K562 (cell line): ENCODE data around the gene CCDC82. TPM values are rescaled to one million over a fixed set of nuclear protein-coding genes. Genes with fewer than 3 reads are reported as not detected.

Source experiments
- MCM2 ChIP-seq: fragments of 450-650 bp; IDR thresholded peaks from 2 replicates; pipeline ENCODE4 v1.6.1; 2017; ENCODE audit warnings: low read depth, mild to moderate bottlenecking
- PTTG1 ChIP-seq: fragments of 450-650 bp; IDR thresholded peaks from 2 replicates; pipeline ENCODE4 v1.6.1; 2016; ENCODE audit warnings: low read depth, mild to moderate bottlenecking, missing genetic modification characterization, missing compliant biosample characterization
- ZBTB40 ChIP-seq, 2 experiments: fragments of 450-650 bp in 1 of 2; sonication (generic) in 1 of 2; formaldehyde crosslinking in 1 of 2; IDR thresholded peaks; 2 replicates each; pipeline versions ENCODE4 v1.7.1 to v1.9.0; 2016 to 2022; ENCODE audit warnings: inconsistent platforms in 1 of 2, mild to moderate bottlenecking in 1 of 2, missing genetic modification reagents in 1 of 2
- ZBTB9 ChIP-seq: fragments of 450-650 bp; formaldehyde crosslinking; IDR thresholded peaks from 2 replicates; pipeline ENCODE4 v1.4.0; 2020; ENCODE audit warnings: mild to moderate bottlenecking, moderate library complexity
- polyA plus RNA-seq, 8 experiments: library from polyadenylated mRNA; depleted of rRNA in 4 of 8; stranded (reverse) in 5 of 8; unstranded in 3 of 8; fragments of >200 nt; fragmentation: Nextera tagmentation in 2 of 8; fragmentation: Illumina TruSeq in 1 of 8; extraction: Ambion mirVana in 2 of 8; extraction: Trizol in 1 of 8; gene quantifications; 2 replicates each; pipeline versions ENCODE4 v1.2.1 to v1.2.3, GENCODE V29; 2011 to 2014; ENCODE audit warnings: inconsistent platforms in 1 of 8, missing spikeins in 1 of 8
- total RNA-seq, 7 experiments: library from RNA; depleted of rRNA in 6 of 7; stranded (reverse); fragments of >200 nt in 6 of 7; fragmentation: Illumina TruSeq in 2 of 7; extraction: Trizol in 2 of 7; gene quantifications; 2 replicates each; pipeline versions ENCODE4 v1.2.1 to v1.2.3, GENCODE V29; 2011 to 2021; ENCODE audit warnings: low replicate concordance in 1 of 7
- TF ChIP-seq, protein P1 (sequence below): fragments of 250-450 bp; sonication (Bioruptor Pico); IDR thresholded peaks from 2 replicates; pipeline ENCODE4 v1.4.0; 2020

Gene CCDC82
- total and polyA plus RNA-seq, 9 of the 15 experiments (the other 6 are each of a cell fraction or from before 2014, with no cell fraction given), result 12.5 to 51.3 (median 24.5) TPM

DNA sequence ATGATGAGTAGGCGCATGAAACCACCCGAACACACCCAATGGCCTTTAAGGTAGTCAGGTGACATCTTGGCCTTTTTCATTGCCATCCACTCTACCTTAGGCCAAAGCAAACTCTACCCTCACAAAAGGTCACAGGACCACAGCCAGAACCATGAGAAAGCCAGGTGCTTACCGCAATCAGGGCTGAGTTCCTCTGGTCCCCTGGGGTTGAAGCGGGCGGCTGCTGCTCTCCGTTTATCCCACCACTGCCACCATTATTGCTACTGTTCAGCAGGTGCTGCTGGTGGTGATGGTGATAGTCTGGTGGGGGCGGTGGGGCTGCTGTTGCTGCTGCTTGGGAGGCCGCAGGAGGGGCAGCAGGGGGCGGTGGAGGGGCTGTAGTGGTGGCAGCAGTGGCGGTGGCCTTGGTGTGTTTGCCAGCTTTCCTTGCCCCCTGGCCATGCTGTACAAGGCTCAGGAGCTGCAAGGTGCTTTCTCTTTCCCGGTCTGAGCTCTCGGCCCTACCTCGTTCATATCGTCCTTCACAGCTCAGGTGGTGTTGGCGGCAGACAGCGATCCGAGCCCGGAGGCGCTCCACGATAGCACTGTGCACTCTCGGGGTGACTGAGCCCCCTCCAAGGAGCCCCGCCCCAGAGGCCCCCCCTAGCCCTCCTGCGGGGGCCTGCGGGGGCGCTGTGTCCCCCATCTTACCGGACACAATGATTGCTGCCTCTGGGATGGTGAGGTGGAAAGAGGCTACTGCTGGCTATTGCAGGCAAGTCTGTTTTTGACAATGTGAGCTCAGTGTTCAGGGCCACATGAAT is 48.3 kb downstream of the CCDC82 start (continued):
- no peak for TF ChIP-seq ZBTB40 (IDR thresholded peaks at IDR 0.05)
- no peak for TF ChIP-seq ZBTB40 (CRISPR knock-in tag; IDR thresholded peaks at IDR 0.05)
- TF ChIP-seq ZBTB9 (CRISPR knock-in tag), result peak; percentile 67; the same call in 1 of the 2 replicates
- TF ChIP-seq, protein P1, sequence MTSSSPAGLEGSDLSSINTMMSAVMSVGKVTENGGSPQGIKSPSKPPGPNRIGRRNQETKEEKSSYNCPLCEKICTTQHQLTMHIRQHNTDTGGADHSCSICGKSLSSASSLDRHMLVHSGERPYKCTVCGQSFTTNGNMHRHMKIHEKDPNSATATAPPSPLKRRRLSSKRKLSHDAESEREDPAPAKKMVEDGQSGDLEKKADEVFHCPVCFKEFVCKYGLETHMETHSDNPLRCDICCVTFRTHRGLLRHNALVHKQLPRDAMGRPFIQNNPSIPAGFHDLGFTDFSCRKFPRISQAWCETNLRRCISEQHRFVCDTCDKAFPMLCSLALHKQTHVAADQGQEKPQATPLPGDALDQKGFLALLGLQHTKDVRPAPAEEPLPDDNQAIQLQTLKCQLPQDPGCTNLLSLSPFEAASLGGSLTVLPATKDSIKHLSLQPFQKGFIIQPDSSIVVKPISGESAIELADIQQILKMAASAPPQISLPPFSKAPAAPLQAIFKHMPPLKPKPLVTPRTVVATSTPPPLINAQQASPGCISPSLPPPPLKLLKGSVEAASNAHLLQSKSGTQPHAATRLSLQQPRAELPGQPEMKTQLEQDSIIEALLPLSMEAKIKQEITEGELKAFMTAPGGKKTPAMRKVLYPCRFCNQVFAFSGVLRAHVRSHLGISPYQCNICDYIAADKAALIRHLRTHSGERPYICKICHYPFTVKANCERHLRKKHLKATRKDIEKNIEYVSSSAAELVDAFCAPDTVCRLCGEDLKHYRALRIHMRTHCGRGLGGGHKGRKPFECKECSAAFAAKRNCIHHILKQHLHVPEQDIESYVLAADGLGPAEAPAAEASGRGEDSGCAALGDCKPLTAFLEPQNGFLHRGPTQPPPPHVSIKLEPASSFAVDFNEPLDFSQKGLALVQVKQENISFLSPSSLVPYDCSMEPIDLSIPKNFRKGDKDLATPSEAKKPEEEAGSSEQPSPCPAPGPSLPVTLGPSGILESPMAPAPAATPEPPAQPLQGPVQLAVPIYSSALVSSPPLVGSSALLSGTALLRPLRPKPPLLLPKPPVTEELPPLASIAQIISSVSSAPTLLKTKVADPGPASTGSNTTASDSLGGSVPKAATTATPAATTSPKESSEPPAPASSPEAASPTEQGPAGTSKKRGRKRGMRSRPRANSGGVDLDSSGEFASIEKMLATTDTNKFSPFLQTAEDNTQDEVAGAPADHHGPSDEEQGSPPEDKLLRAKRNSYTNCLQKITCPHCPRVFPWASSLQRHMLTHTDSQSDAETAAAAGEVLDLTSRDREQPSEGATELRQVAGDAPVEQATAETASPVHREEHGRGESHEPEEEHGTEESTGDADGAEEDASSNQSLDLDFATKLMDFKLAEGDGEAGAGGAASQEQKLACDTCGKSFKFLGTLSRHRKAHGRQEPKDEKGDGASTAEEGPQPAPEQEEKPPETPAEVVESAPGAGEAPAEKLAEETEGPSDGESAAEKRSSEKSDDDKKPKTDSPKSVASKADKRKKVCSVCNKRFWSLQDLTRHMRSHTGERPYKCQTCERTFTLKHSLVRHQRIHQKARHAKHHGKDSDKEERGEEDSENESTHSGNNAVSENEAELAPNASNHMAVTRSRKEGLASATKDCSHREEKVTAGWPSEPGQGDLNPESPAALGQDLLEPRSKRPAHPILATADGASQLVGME (CRISPR knock-in tag), result 0 out of 2 replicates have a peak, but pooled peaks have one; percentile 12
- no peak for TF ChIP-seq MCM2
- TF ChIP-seq PTTG1, result no peak
